Liver (tissue), 9 donors: ENCODE data around the gene MTARC2. TPM values are rescaled to one million over a fixed set of nuclear protein-coding genes. Genes with fewer than 3 reads are reported as not detected.

Experiments used
- DNase-seq: peaks from one replicate; pipeline ENCODE4 v3.0.0-alpha.2; 2017; ENCODE audit warnings: low spot score
- H3K27ac ChIP-seq, 2 donors: one replicate each; pipeline ENCODE4 v1.7.0; 2013; ENCODE audit warnings: inconsistent platforms in 2 of 2, low read length in 2 of 2, control low read depth in 1 of 2, low read depth in 1 of 2, mild to moderate bottlenecking in 1 of 2
- H3K27me3 ChIP-seq, 4 donors: one replicate each; pipeline versions ENCODE4 v1.6.1 to v1.7.0; 2013; ENCODE audit warnings: low read length in 3 of 4, inconsistent platforms in 1 of 4, mild to moderate bottlenecking in 1 of 4, moderate library complexity in 1 of 4; ENCODE audit not compliant: control insufficient read depth in 4 of 4, insufficient read depth in 4 of 4
- H3K36me3 ChIP-seq, 4 donors: one replicate each; pipeline versions ENCODE4 v1.6.1 to v1.7.0; 2013; ENCODE audit warnings: low read length in 3 of 4, mild to moderate bottlenecking in 3 of 4, low read depth in 1 of 4, moderate library complexity in 1 of 4; ENCODE audit not compliant: control insufficient read depth in 4 of 4, insufficient read depth in 3 of 4
- H3K4me1 ChIP-seq, 4 donors: one replicate each; pipeline versions ENCODE4 v1.6.1 to v1.7.0; 2013; ENCODE audit warnings: low read length in 3 of 4, mild to moderate bottlenecking in 3 of 4, moderate library complexity in 1 of 4; ENCODE audit not compliant: control insufficient read depth in 4 of 4, insufficient read depth in 4 of 4
- H3K4me3 ChIP-seq, 3 donors: one replicate each; pipeline versions ENCODE4 v1.6.1 to v1.7.0; 2013; ENCODE audit warnings: low read length in 3 of 3, control low read depth in 1 of 3, low read depth in 1 of 3, mild to moderate bottlenecking in 1 of 3
- H3K9ac ChIP-seq, 2 donors: one replicate each; pipeline ENCODE4 v1.7.0; 2013; ENCODE audit warnings: low read length in 2 of 2, mild to moderate bottlenecking in 2 of 2, moderate library complexity in 2 of 2, control low read depth in 1 of 2, low read depth in 1 of 2
- H3K9me3 ChIP-seq, 4 donors: one replicate each; pipeline versions ENCODE4 v1.6.1 to v1.7.0; 2013; ENCODE audit warnings: low read length in 3 of 4; ENCODE audit not compliant: control insufficient read depth in 4 of 4
- ATF3 ChIP-seq: IDR thresholded peaks from 2 replicates; pipeline ENCODE4 v1.6.1; 2016; ENCODE audit warnings: antibody characterized with exemption
- EGR1 ChIP-seq, 2 donors: IDR thresholded peaks; 2 replicates each; pipeline ENCODE4 v1.6.1; 2016 to 2018; ENCODE audit warnings: antibody characterized with exemption in 2 of 2, low read depth in 2 of 2
- FOXA1 ChIP-seq: IDR thresholded peaks from 2 replicates; pipeline ENCODE4 v1.6.1; 2016; ENCODE audit warnings: antibody characterized with exemption
- FOXA2 ChIP-seq: IDR thresholded peaks from 2 replicates; pipeline ENCODE4 v1.6.1; 2016; ENCODE audit warnings: antibody characterized with exemption
- GABPA ChIP-seq, 2 donors: IDR thresholded peaks in 1 of 2; conservative IDR thresholded peaks in 1 of 2; 2 replicates each; pipeline ENCODE4 v1.6.1; 2016; ENCODE audit warnings: antibody characterized with exemption in 2 of 2, mild to moderate bottlenecking in 1 of 2, moderate library complexity in 1 of 2
- HNF4A ChIP-seq, 2 donors: conservative IDR thresholded peaks; 2 replicates each; pipeline ENCODE4 v1.6.1; 2016; ENCODE audit warnings: antibody characterized with exemption in 2 of 2, mild to moderate bottlenecking in 2 of 2
- HNF4G ChIP-seq: IDR thresholded peaks from 2 replicates; pipeline ENCODE4 v1.6.1; 2016; ENCODE audit warnings: antibody characterized with exemption
- JUND ChIP-seq, 2 donors: IDR thresholded peaks; 2 replicates each; pipeline ENCODE4 v1.6.1; 2016; ENCODE audit warnings: antibody characterized with exemption in 2 of 2
- NR2F2 ChIP-seq: IDR thresholded peaks from 2 replicates; pipeline ENCODE4 v1.6.1; 2016; ENCODE audit warnings: antibody characterized with exemption
- RAD21 ChIP-seq, 2 donors: IDR thresholded peaks; 2 replicates each; pipeline ENCODE4 v1.6.1; 2016; ENCODE audit warnings: antibody characterized with exemption in 2 of 2, mild to moderate bottlenecking in 2 of 2
- REST ChIP-seq: IDR thresholded peaks from 2 replicates; pipeline ENCODE4 v1.6.1; 2016; ENCODE audit warnings: antibody characterized with exemption, mild to moderate bottlenecking
- RXRA ChIP-seq, 2 donors: IDR thresholded peaks; 2 replicates each; pipeline ENCODE4 v1.6.1; 2017 to 2018; ENCODE audit warnings: antibody characterized with exemption in 2 of 2, mild to moderate bottlenecking in 1 of 2
- SP1 ChIP-seq: IDR thresholded peaks from 2 replicates; pipeline ENCODE4 v1.6.1; 2018; ENCODE audit warnings: antibody characterized with exemption, mild to moderate bottlenecking
- TAF1 ChIP-seq: conservative IDR thresholded peaks from 2 replicates; pipeline ENCODE4 v1.6.1; 2016; ENCODE audit warnings: antibody characterized with exemption, mild to moderate bottlenecking
- YY1 ChIP-seq: IDR thresholded peaks from 2 replicates; pipeline ENCODE4 v1.6.1; 2016; ENCODE audit warnings: antibody characterized with exemption, mild to moderate bottlenecking
- ZBTB33 ChIP-seq: IDR thresholded peaks from 2 replicates; pipeline ENCODE4 v1.6.1; 2016; ENCODE audit warnings: antibody characterized with exemption
- WGBS: extraction: QIAGEN DNeasy Blood & Tissue Kit; methylation state at CpG from one replicate; pipeline ENCODE4 v1.1.7; 2013; 5-methylcytosine and 5-hydroxymethylcytosine counted together
- polyA plus RNA-seq, 2 donors: library from polyadenylated mRNA; stranded (reverse) in 1 of 2; unstranded in 1 of 2; fragments of 200-250 nt in 1 of 2; fragments of >200 nt in 1 of 2; fragmentation: Nextera tagmentation in 1 of 2; extraction: Ambion mirVana in 1 of 2; gene quantifications; one replicate each; pipeline versions ENCODE4 v1.2.1 to v1.2.3, GENCODE V29; 2013 to 2015
- total RNA-seq, 2 donors: library from RNA; depleted of rRNA; stranded (reverse); fragments of >200 nt; gene quantifications; one replicate each; pipeline ENCODE4 v1.2.3, GENCODE V29; 2014
- TF ChIP-seq, protein P1 (sequence below): fragments of 150-350 bp; IDR thresholded peaks from 2 replicates; pipeline ENCODE4 v1.5.1; 2017; ENCODE audit warnings: improper control_type of control experiment, low read depth, low read length; ENCODE audit not compliant: missing input control
- TF ChIP-seq, protein P2 (sequence below): IDR thresholded peaks from 2 replicates; pipeline ENCODE4 v1.6.1; 2016; ENCODE audit warnings: antibody characterized with exemption
- donor health status: healthy.
- donor health status: healthy.
- donor health status: healthy.
- donor health status: healthy.
- donor health status: healthy.

Gene MTARC2
- total and polyA plus RNA-seq, 4 donors = 24.9 to 96.1 (median 71.4) TPM

- Histone ChIP-seq H3K9me3 (no peaks in the 10 kb centered on the region), H3K4me3 (no peak overlapping the region), H3K4me1 (peaks cover 3 to 31% (median 26%) of the 10 kb centered on the region in 4 donors), H3K9ac (no peak overlapping the region), H3K27me3 (no peaks in the 10 kb centered on the region), H3K27ac (no peak overlapping the region), H3K36me3 (peaks cover 0 to 17% (median 8%) of the 10 kb centered on the region in 4 donors)
- TF ChIP-seq EGR1 (IDR thresholded peaks at IDR 0.05; ENCODE audit: low read depth in 2 of 2) (no peak), ATF3 (no peak), FOXA1 (no peak), ZBTB33 (no peak), RAD21 (IDR thresholded peaks at IDR 0.05) (no peak), JUND (IDR thresholded peaks at IDR 0.05) (no peak), FOXA2 (no peak), TAF1 (no peak), YY1 (no peak), REST (no peak), SP1 (no peak), RXRA (IDR thresholded peaks at IDR 0.05) (no peak), NR2F2 (no peak), HNF4G (no peak), HNF4A (conservative IDR thresholded peaks at IDR 0.05) (no peak), GABPA (IDR thresholded peaks at IDR 0.05 in 1 of 2, conservative IDR thresholded peaks at IDR 0.05 in 1 of 2) (no peak)
- TF ChIP-seq, protein P1, sequence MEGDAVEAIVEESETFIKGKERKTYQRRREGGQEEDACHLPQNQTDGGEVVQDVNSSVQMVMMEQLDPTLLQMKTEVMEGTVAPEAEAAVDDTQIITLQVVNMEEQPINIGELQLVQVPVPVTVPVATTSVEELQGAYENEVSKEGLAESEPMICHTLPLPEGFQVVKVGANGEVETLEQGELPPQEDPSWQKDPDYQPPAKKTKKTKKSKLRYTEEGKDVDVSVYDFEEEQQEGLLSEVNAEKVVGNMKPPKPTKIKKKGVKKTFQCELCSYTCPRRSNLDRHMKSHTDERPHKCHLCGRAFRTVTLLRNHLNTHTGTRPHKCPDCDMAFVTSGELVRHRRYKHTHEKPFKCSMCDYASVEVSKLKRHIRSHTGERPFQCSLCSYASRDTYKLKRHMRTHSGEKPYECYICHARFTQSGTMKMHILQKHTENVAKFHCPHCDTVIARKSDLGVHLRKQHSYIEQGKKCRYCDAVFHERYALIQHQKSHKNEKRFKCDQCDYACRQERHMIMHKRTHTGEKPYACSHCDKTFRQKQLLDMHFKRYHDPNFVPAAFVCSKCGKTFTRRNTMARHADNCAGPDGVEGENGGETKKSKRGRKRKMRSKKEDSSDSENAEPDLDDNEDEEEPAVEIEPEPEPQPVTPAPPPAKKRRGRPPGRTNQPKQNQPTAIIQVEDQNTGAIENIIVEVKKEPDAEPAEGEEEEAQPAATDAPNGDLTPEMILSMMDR = no peak
- TF ChIP-seq, protein P2, sequence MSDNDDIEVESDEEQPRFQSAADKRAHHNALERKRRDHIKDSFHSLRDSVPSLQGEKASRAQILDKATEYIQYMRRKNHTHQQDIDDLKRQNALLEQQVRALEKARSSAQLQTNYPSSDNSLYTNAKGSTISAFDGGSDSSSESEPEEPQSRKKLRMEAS = no peak
- WGBS = 74% methylated on average over 2 of the region's 2 CpGs
- DNase-seq = no peak
Measured at GRCh38 chr1:220700556-220701179, 47.5 kb upstream of the MTARC2 start.
